GM19452 (cell line): ENCODE measurements around the gene SMARCD2.
"Not testable (repeated sequence)": the region's sequence is repeated elsewhere in the genome, so short reads cannot be mapped to it uniquely, and the experiment has no call there.

Experiments used
- ATAC-seq: cut with Tn5 transposase; IDR thresholded peaks from one replicate; pipeline ENCODE4 v1.9.1; 2021; ENCODE audit not compliant: unreplicated experiment

Gene SMARCD2

GRCh38 chr17:63853260-63853659 lies 10.8 kb upstream of the SMARCD2 start:
- no peak for ATAC-seq

- no peak for ATAC-seq
Observed at GRCh38 chr17:63850401-63850800, 7.9 kb upstream of the SMARCD2 start.

GRCh38 chr17:63848834-63849689 lies 6.6 kb upstream of the SMARCD2 start:
- ATAC-seq: peak; percentile 87

DNA sequence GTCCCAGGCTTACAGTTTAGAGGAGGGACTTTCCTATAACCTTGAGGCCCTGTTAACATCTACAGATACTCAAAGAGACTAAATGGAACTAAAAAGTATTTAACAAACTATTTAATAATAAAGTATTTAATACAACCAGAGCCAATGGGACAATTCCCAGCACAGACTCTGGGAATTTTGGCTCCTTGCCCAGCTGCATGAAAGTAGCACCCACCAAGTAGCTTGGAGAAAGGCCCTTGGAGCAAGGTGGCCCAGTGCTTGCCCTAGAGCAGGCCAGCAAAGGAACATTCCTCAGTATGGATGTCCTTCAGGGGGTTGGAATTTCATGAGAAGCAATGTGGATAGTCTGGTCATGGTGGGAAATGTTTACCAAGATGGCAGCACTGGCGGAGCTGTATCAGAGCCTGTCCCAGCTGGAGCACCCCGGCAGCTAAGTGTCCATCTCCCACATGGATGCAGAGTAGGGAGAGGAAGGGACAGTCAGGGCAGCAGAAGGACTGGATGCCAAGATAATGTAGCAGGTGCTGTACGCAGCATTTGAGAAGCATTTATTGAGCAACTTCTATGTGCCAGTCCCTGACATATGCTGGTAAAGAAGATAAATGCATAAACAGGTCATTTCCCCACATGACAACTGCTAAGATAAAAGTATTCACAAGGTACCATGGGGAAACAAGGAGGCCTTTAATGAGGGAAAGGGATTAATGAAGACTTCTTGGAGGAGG lies 5.2 kb upstream of the SMARCD2 start:
- ATAC-seq: no peak

GRCh38 chr17:63845509-63845908 lies 3.0 kb upstream of the SMARCD2 start:
- no peak for ATAC-seq

DNA sequence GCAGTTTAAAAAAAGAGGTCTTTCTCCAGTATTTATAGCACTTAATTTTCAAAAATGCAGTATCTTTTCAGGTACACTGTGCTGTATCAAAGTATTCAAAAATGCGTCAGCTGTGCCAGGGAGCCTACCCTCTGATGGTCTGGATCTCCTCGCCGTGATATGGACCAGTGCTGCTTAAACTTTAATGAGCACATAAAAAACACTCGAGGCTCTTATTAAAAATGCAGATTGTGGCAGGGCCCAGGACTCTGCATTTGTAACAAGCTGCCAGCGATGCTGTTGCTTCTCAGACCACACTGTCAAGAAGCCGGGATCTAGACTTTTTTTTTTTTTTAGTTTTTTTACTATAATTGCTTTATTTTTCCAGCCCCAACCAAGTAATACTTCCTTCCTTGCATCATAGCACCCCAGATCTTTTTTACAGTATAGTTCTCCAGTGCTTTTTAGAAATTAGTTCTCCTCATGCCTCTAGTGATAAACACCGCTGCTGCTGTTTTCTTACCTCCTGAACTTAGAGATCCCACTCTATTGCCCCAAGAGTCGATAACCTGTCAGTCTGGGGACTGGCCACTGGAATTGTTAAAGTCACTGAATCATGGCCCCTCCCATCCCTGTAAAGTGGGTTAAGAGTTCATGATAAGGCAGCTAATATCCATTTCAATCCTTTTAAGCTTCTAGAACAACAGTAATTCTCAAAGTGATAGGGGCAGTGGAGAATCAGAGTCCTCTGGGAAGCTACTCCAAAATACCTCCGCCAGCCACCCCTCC lies 1.6 kb upstream of the SMARCD2 start:
- ATAC-seq: no peak

DNA sequence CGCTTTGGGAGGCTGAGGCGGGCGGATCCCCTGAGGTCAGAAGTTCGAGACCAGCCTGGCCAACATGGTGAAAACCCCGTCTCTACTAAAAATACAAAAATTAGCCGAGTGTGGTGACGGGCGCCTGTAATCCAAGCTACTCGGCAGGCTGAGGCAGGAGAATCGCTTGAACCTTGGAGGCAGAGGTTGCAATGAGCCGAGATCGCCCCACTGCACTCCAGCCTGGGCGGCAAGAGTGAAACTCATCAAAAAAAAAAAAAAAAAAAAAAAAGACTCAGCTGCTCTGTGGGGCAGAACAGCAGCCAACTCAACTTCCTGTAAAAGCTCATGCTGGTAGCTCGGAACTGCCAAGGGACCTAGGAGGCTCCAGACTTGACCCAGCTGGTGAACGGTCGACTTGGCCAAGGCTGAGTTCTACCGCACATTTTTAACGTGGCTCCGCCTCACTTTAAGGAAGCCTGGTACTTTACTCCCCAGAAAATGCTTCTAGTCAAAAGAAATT lies 953 bp upstream of the SMARCD2 start:
- ATAC-seq: not testable (repeated sequence)

GRCh38 chr17:63842173-63842539 lies 329 bp downstream of the SMARCD2 start:
- peak; percentile 37 for ATAC-seq

GRCh38 chr17:63841350-63842172 lies 924 bp downstream of the SMARCD2 start:
- no peak for ATAC-seq

- ATAC-seq: no peak
Observed at GRCh38 chr17:63840591-63841349, 1.7 kb downstream of the SMARCD2 start.

DNA sequence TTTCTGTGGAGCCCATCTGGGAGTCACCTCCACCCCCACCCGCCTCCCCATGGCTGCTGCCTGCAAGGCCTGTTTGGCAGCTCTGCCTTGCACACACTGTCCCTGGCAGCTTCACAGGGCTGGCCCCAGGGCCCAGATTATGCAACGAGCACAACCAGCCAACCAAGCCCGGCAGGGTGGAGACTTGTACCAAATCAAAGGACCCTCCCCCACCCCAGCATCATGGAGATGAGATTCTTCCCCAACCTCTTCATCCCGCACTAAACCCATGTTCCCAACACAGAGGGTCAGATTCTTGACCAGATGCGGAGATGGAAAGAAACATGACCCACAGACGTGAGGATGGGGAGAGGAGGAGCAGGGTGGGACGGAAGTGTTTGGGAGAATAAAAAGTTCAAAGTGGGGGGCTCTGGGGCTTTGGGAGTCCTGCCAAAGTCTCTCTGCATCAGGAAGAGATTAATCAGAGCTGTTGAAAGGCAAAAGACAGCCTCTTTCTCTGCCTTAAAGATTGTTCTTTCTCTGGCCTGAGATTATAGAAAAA lies 3.8 kb downstream of the SMARCD2 start:
- no peak for ATAC-seq

DNA sequence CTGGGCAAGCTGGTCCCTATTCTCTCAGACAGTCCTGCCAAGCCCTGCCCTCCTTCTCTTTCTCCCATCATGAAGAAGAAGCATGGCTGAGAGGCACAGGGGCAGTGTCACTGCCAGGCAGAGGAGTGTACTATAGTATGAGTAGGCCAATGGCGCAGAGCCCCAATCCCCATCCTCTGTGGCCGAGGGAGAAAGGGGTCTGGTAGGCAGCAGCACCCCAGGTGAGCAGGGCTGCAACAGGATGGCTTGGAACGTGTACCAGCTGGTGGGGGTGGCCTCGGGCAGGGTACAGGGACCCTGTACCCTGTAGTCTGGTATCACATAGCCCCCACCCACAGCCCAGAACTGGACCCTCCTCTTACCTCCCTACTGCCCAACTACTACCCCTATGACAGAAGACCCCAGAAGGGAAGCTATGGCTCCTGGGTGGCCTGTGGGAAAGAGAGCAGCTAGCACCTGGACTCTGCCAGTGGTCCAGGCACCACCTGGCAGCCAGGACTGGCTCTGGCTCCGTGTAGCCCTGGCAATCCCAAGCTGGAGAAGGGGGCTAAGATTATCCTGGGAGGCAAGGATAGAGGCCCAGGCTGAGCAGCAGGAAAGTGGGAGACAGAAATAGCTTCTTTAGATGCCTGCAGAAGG lies 4.4 kb downstream of the SMARCD2 start:
- no peak for ATAC-seq

- no peak for ATAC-seq
Observed at GRCh38 chr17:63837480-63837879, 5.0 kb downstream of the SMARCD2 start.

GRCh38 chr17:63836811-63837210 lies 5.7 kb downstream of the SMARCD2 start:
- no peak for ATAC-seq

- ATAC-seq: no peak
Observed at GRCh38 chr17:63835167-63835720, 7.2 kb downstream of the SMARCD2 start.

GRCh38 chr17:63834431-63835166 lies 7.9 kb downstream of the SMARCD2 start:
- ATAC-seq: peak; percentile 66

- ATAC-seq: no peak
Observed at GRCh38 chr17:63833741-63834373, 8.6 kb downstream of the SMARCD2 start.
